Sigmoid colon (tissue), 4 donors: ENCODE data around the gene AMBRA1.

Source experiments
- POLR2AphosphoS5 ChIP-seq, 4 donors: sonication (generic); formaldehyde crosslinking; IDR thresholded peaks; one replicate each; pipeline ENCODE4 v1.6.1; 2017; ENCODE audit warnings: antibody characterized with exemption in 4 of 4
- TF ChIP-seq, protein P1 (sequence below), 4 experiments: fragments of 450-650 bp in 3 of 4; fragments of 200-600 bp in 1 of 4; IDR thresholded peaks; one replicate each; pipeline ENCODE4 v1.5.1; 2016 to 2019; ENCODE audit warnings: antibody characterized with exemption in 4 of 4, mild to moderate bottlenecking in 3 of 4, moderate library complexity in 2 of 4

GRCh38 chr11:46351148-46351547 lies 242.7 kb downstream of the AMBRA1 start:
- no peak for TF ChIP-seq POLR2AphosphoS5 (IDR thresholded peaks at IDR 0.05)
- TF ChIP-seq, protein P1, sequence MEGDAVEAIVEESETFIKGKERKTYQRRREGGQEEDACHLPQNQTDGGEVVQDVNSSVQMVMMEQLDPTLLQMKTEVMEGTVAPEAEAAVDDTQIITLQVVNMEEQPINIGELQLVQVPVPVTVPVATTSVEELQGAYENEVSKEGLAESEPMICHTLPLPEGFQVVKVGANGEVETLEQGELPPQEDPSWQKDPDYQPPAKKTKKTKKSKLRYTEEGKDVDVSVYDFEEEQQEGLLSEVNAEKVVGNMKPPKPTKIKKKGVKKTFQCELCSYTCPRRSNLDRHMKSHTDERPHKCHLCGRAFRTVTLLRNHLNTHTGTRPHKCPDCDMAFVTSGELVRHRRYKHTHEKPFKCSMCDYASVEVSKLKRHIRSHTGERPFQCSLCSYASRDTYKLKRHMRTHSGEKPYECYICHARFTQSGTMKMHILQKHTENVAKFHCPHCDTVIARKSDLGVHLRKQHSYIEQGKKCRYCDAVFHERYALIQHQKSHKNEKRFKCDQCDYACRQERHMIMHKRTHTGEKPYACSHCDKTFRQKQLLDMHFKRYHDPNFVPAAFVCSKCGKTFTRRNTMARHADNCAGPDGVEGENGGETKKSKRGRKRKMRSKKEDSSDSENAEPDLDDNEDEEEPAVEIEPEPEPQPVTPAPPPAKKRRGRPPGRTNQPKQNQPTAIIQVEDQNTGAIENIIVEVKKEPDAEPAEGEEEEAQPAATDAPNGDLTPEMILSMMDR (IDR thresholded peaks at IDR 0.05): no peak
